Neural cell (in vitro differentiated cells): ENCODE measurements around the gene LRBA. TPM values are rescaled to one million over a fixed set of nuclear protein-coding genes. Genes with fewer than 3 reads are reported as not detected.

Source experiments
- H2AFZ ChIP-seq: fragments of 200-600, 300-800 bp; sonication (generic), shearing (Covaris generic); 2 replicates; pipeline ENCODE4 v1.6.0; 2014; ENCODE audit warnings: low read depth, mild to moderate bottlenecking, antibody characterized with exemption, low read length, moderate library complexity
- H3F3A ChIP-seq: fragments of 200-600 bp; shearing (Covaris generic); 2 replicates; pipeline ENCODE4 v1.6.1; 2016; ENCODE audit warnings: mild to moderate bottlenecking, moderate library complexity, mixed read lengths, antibody characterized with exemption, low read length; ENCODE audit not compliant: insufficient read depth, poor library complexity, severe bottlenecking
- H3K27ac ChIP-seq: fragments of 200-600, 300-800 bp; sonication (generic), shearing (Covaris generic); 2 replicates; pipeline ENCODE4 v1.5.1; 2014; ENCODE audit warnings: mild to moderate bottlenecking, low read length, moderate library complexity
- H3K27me3 ChIP-seq: fragments of 300-800, 200-600 bp; sonication (generic), shearing (Covaris generic); 2 replicates; pipeline ENCODE4 v1.6.0; 2014; ENCODE audit warnings: mild to moderate bottlenecking, low read depth, low read length, moderate library complexity; ENCODE audit not compliant: insufficient read depth
- H3K36me3 ChIP-seq: fragments of 300-800, 200-600 bp; sonication (generic), shearing (Covaris generic); 2 replicates; pipeline ENCODE4 v1.5.1; 2014; ENCODE audit warnings: mild to moderate bottlenecking, antibody characterized with exemption, low read length, moderate library complexity; ENCODE audit not compliant: insufficient read depth
- H3K4me2 ChIP-seq: fragments of 300-800, 200-600 bp; sonication (generic), shearing (Covaris generic); 2 replicates; pipeline ENCODE4 v1.6.0; 2014; ENCODE audit warnings: mild to moderate bottlenecking, low read length
- H3K4me3 ChIP-seq: fragments of 300-800, 200-600 bp; sonication (generic), shearing (Covaris generic); 2 replicates; pipeline ENCODE4 v1.5.1; 2014; ENCODE audit warnings: mild to moderate bottlenecking, low read length, moderate library complexity
- H3K79me2 ChIP-seq: fragments of 200-600 bp; shearing (Covaris generic); replicated peaks from 2 replicates; pipeline ENCODE4 v1.6.0; 2014; ENCODE audit warnings: mild to moderate bottlenecking, low read length, moderate library complexity; ENCODE audit not compliant: insufficient read depth
- H3K9ac ChIP-seq: fragments of 300-800, 200-600 bp; sonication (generic), shearing (Covaris generic); 2 replicates; pipeline ENCODE4 v1.6.1; 2016; ENCODE audit warnings: mild to moderate bottlenecking, low read length, mixed read lengths
- H3K9me2 ChIP-seq: fragments of 200-600 bp; shearing (Covaris generic); 2 replicates; pipeline ENCODE4 v1.6.1; 2016; ENCODE audit warnings: mild to moderate bottlenecking, low read length, mixed read lengths; ENCODE audit not compliant: insufficient read depth
- H3K9me3 ChIP-seq: fragments of 200-600, 300-800 bp; sonication (generic), shearing (Covaris generic); 2 replicates; pipeline ENCODE4 v1.6.1; 2016; ENCODE audit warnings: mild to moderate bottlenecking, mixed run types, low read length, moderate library complexity, mixed read lengths
- H4K20me1 ChIP-seq: fragments of 200-600 bp; shearing (Covaris generic); 2 replicates; pipeline ENCODE4 v1.6.1; 2016; ENCODE audit warnings: mild to moderate bottlenecking, mixed run types; ENCODE audit not compliant: insufficient read depth
- EP300 ChIP-seq: fragments of 450-650 bp; conservative IDR thresholded peaks from 2 replicates; pipeline ENCODE4 v1.6.1; 2014; ENCODE audit warnings: antibody characterized with exemption, mild to moderate bottlenecking, moderate library complexity; ENCODE audit not compliant: poor library complexity, severe bottlenecking
- EZH2 ChIP-seq: fragments of 200-600, 300-800 bp; shearing (Covaris generic), sonication (generic); IDR thresholded peaks from 2 replicates; pipeline ENCODE4 v1.6.1; 2014; ENCODE audit warnings: antibody characterized with exemption, low read length, borderline replicate concordance, mild to moderate bottlenecking; ENCODE audit not compliant: insufficient read depth, poor library complexity, severe bottlenecking
- MXI1 ChIP-seq: fragments of 450-650 bp; conservative IDR thresholded peaks from 2 replicates; pipeline ENCODE4 v1.6.1; 2014; ENCODE audit warnings: antibody characterized with exemption, mild to moderate bottlenecking; ENCODE audit not compliant: poor library complexity, severe bottlenecking
- POLR2AphosphoS5 ChIP-seq: IDR thresholded peaks from 2 replicates; pipeline ENCODE4 v1.6.1; 2012
- RAD21 ChIP-seq: fragments of 450-650 bp; conservative IDR thresholded peaks from 2 replicates; pipeline ENCODE4 v1.6.1; 2014; ENCODE audit warnings: antibody characterized with exemption, mild to moderate bottlenecking, moderate library complexity
- SMC3 ChIP-seq: fragments of 450-650 bp; conservative IDR thresholded peaks from 2 replicates; pipeline ENCODE4 v1.6.1; 2014; ENCODE audit warnings: antibody characterized with exemption, mild to moderate bottlenecking, moderate library complexity; ENCODE audit not compliant: poor library complexity
- TAF1 ChIP-seq: IDR thresholded peaks from 2 replicates; pipeline ENCODE4 v1.6.1; 2012; ENCODE audit warnings: low read depth
- polyA plus RNA-seq: library from polyadenylated mRNA; depleted of rRNA; stranded (reverse); fragments of >200 nt; gene quantifications from 2 replicates; pipeline ENCODE4 v1.2.3, GENCODE V29; 2014
- TF ChIP-seq, protein P1 (sequence below): fragments of 450-650 bp; IDR thresholded peaks from 2 replicates; pipeline ENCODE4 v1.5.1; 2014; ENCODE audit warnings: antibody characterized with exemption, mild to moderate bottlenecking, moderate library complexity; ENCODE audit not compliant: poor library complexity, severe bottlenecking
- TF ChIP-seq, protein P2 (sequence below): IDR thresholded peaks from 2 replicates; pipeline ENCODE4 v1.6.1; 2012; ENCODE audit warnings: borderline replicate concordance

Gene LRBA
- polyA plus RNA-seq, 1 donor from 2014 or later: 7.1 TPM

DNA sequence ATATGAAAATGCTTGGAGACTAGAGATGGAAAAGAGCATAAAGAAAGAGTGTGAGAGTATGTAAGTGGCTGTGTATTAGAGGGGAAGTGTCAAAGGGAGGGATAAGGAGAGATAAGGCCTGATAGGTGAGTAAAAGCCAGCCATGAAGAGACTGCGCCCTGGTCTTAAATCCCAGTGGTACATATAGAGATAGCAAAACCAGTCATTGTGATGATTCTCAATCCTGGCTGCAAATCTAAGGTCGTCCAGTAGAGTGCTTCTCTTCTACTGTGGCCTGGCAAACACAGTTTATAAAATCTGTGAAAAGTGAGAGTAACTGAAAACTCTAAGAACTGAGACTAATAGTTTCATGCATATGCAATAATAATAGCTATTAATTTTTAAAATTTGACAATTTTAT, 346.3 kb downstream of the LRBA start:
- no peaks in the 10 kb centered on the region for H3K79me2 ChIP-seq
- H3K4me3 ChIP-seq: no peak overlapping the region
- no peak overlapping the region for H3K9ac ChIP-seq
- no peaks in the 10 kb centered on the region for H3K9me3 ChIP-seq
- H3K4me2 ChIP-seq: no peak overlapping the region
- H2AFZ ChIP-seq: no peak overlapping the region
- no peaks in the 10 kb centered on the region for H3K27me3 ChIP-seq
- TF ChIP-seq EZH2 (no peak), EP300 (no peak), MXI1 (no peak), POLR2AphosphoS5 (no peak)
- TF ChIP-seq, protein P1, sequence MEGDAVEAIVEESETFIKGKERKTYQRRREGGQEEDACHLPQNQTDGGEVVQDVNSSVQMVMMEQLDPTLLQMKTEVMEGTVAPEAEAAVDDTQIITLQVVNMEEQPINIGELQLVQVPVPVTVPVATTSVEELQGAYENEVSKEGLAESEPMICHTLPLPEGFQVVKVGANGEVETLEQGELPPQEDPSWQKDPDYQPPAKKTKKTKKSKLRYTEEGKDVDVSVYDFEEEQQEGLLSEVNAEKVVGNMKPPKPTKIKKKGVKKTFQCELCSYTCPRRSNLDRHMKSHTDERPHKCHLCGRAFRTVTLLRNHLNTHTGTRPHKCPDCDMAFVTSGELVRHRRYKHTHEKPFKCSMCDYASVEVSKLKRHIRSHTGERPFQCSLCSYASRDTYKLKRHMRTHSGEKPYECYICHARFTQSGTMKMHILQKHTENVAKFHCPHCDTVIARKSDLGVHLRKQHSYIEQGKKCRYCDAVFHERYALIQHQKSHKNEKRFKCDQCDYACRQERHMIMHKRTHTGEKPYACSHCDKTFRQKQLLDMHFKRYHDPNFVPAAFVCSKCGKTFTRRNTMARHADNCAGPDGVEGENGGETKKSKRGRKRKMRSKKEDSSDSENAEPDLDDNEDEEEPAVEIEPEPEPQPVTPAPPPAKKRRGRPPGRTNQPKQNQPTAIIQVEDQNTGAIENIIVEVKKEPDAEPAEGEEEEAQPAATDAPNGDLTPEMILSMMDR: no peak
- no peaks in the 10 kb centered on the region for H3K9me2 ChIP-seq
- H3K27ac ChIP-seq: no peak overlapping the region
- H3K36me3 ChIP-seq: no peaks in the 10 kb centered on the region
- H3F3A ChIP-seq: no peaks in the 10 kb centered on the region
- H4K20me1 ChIP-seq: no peaks in the 10 kb centered on the region

DNA sequence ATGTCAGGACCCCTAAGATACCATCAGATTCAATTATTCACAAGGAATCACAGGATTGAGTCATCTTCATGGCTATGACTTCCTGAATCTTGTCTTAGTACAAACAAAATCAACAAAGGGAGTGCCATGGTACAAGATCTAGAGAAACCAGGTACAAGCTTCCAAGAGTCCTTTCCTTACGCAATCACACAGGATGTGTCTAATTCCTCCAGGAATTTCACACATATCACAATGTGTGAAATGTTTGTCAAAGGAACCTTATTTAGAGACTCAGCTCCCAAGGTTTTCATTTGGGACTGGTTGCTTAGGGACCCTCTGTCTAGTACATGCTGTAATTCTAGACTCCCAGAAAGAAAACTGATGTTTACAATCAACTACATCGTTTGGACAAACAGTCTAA, 350.1 kb downstream of the LRBA start:
- Histone ChIP-seq H3K27ac (no peak overlapping the region), H3K9me2 (no peaks in the 10 kb centered on the region), H4K20me1 (no peaks in the 10 kb centered on the region), H3F3A (no peaks in the 10 kb centered on the region), H3K27me3 (no peaks in the 10 kb centered on the region), H3K9ac (no peak overlapping the region), H3K79me2 (no peaks in the 10 kb centered on the region), H3K4me2 (no peak overlapping the region), H2AFZ (no peak overlapping the region), H3K4me3 (no peak overlapping the region), H3K36me3 (no peaks in the 10 kb centered on the region), H3K9me3 (no peaks in the 10 kb centered on the region)
- TF ChIP-seq MXI1: no peak
- no peak for TF ChIP-seq EP300
- TF ChIP-seq RAD21: no peak
- TF ChIP-seq, protein P1: no peak
- TF ChIP-seq POLR2AphosphoS5: no peak
- TF ChIP-seq, protein P2, sequence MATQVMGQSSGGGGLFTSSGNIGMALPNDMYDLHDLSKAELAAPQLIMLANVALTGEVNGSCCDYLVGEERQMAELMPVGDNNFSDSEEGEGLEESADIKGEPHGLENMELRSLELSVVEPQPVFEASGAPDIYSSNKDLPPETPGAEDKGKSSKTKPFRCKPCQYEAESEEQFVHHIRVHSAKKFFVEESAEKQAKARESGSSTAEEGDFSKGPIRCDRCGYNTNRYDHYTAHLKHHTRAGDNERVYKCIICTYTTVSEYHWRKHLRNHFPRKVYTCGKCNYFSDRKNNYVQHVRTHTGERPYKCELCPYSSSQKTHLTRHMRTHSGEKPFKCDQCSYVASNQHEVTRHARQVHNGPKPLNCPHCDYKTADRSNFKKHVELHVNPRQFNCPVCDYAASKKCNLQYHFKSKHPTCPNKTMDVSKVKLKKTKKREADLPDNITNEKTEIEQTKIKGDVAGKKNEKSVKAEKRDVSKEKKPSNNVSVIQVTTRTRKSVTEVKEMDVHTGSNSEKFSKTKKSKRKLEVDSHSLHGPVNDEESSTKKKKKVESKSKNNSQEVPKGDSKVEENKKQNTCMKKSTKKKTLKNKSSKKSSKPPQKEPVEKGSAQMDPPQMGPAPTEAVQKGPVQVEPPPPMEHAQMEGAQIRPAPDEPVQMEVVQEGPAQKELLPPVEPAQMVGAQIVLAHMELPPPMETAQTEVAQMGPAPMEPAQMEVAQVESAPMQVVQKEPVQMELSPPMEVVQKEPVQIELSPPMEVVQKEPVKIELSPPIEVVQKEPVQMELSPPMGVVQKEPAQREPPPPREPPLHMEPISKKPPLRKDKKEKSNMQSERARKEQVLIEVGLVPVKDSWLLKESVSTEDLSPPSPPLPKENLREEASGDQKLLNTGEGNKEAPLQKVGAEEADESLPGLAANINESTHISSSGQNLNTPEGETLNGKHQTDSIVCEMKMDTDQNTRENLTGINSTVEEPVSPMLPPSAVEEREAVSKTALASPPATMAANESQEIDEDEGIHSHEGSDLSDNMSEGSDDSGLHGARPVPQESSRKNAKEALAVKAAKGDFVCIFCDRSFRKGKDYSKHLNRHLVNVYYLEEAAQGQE: no peak
- no peak for TF ChIP-seq EZH2
- TF ChIP-seq SMC3: no peak
- TF ChIP-seq TAF1: no peak
